ACC112 (cell line): ENCODE measurements around the gene MRGPRX2.

Experiments
- H2AFZ ChIP-seq: fragments of 200-600 bp; sonication (generic); one replicate; pipeline ENCODE4 v1.6.0; 2017; ENCODE audit warnings: antibody characterized with exemption, low read length; ENCODE audit not compliant: unreplicated experiment
- H3K27ac ChIP-seq: fragments of 200-600 bp; sonication (generic); 2 replicates; pipeline ENCODE4 v1.5.1; 2014; ENCODE audit warnings: low read depth, mild to moderate bottlenecking, antibody characterized with exemption, low read length, moderate library complexity
- H3K27me3 ChIP-seq: fragments of 200-600 bp; sonication (generic); 2 replicates; pipeline ENCODE4 v1.6.1; 2014; ENCODE audit warnings: mild to moderate bottlenecking, antibody characterized with exemption, low read length, moderate library complexity, mixed read lengths; ENCODE audit not compliant: insufficient read depth
- H3K36me3 ChIP-seq: fragments of 200-600 bp; sonication (generic); 2 replicates; pipeline ENCODE4 v1.6.1; 2016; ENCODE audit warnings: mild to moderate bottlenecking, antibody characterized with exemption, low read length, moderate library complexity, mixed read lengths; ENCODE audit not compliant: insufficient read depth
- H3K4me1 ChIP-seq: fragments of 200-600 bp; sonication (generic); one replicate; pipeline ENCODE4 v1.6.1; 2016; ENCODE audit warnings: low read length, mixed read lengths; ENCODE audit not compliant: insufficient read depth, unreplicated experiment, control insufficient read depth
- H3K4me3 ChIP-seq: fragments of 200-600 bp; sonication (generic); 2 replicates; pipeline ENCODE4 v1.5.1; 2014; ENCODE audit warnings: mild to moderate bottlenecking, low read depth, low read length
- H3K79me2 ChIP-seq: fragments of 200-600 bp; sonication (generic); one replicate; pipeline ENCODE4 v1.6.0; 2016; ENCODE audit warnings: low read length; ENCODE audit not compliant: control insufficient read depth, unreplicated experiment, insufficient read depth

Gene MRGPRX2

DNA sequence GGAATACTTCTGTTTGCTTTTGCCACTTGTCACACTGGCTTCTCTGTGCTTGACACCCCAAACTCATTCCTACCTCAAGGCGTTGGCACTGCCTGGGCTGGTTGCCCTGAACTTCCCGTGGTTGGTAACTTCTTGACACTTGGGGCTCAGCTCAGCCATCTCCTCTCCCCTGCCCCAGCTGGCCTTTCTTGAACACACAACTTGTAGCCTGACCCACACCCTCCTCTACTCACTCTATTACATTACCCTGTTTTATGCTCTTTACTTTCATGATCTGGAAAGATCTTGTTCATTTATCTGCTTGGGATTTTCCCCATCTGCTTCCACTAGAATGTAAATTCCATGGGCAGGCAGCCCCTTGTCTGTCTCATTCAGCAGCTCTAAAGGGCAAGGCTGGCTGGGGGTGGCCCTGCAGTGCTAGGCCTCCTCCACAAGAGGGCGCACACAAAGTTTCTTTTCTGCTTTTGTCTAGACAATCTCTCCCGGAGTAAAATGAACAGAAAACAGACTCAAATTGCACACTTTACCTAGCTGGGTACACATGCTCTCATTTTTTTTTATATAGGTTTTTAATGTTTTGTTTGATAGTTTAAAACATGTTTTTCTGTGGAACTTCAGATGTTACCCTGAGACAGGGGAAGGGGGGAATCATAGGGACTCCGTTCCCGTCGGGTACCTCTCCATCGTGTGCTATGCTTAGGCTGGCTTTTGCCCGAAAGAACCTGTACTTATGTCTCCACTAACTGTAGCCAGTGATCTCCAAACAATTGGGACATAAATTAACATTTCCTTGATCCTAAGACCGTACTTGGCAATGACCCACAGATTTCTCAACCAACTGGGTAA is 16.4 kb upstream of the MRGPRX2 start:
- no peaks in the 10 kb centered on the region for H3K36me3 ChIP-seq
- H3K4me3 ChIP-seq, result no peak overlapping the region
- no peaks in the 10 kb centered on the region for H3K79me2 ChIP-seq
- H3K27me3 ChIP-seq, result no peaks in the 10 kb centered on the region
- H3K27ac ChIP-seq, result no peak overlapping the region
- H3K4me1 ChIP-seq, result peaks cover 17% of the 10 kb centered on the region
- no peak overlapping the region for H2AFZ ChIP-seq

GRCh38 chr11:19075636-19076035 is 15.1 kb upstream of the MRGPRX2 start:
- Histone ChIP-seq H3K79me2 (no peaks in the 10 kb centered on the region), H3K36me3 (no peaks in the 10 kb centered on the region), H3K4me1 (peaks cover 17% of the 10 kb centered on the region), H2AFZ (no peak overlapping the region), H3K4me3 (no peak overlapping the region), H3K27ac (no peak overlapping the region), H3K27me3 (peaks cover 3% of the 10 kb centered on the region)

- no peak overlapping the region for H3K4me3 ChIP-seq
- H3K4me1 ChIP-seq, result no peaks in the 10 kb centered on the region
- no peak overlapping the region for H3K27ac ChIP-seq
- peaks cover 22% of the 10 kb centered on the region for H3K27me3 ChIP-seq
- no peak overlapping the region for H2AFZ ChIP-seq
- no peaks in the 10 kb centered on the region for H3K79me2 ChIP-seq
- H3K36me3 ChIP-seq, result no peaks in the 10 kb centered on the region
These were observed 13.2 kb upstream of the MRGPRX2 start for GRCh38 chr11:19073454-19074415.

GRCh38 chr11:19072464-19072863 is 11.9 kb upstream of the MRGPRX2 start:
- Histone ChIP-seq H3K4me1 (no peaks in the 10 kb centered on the region), H3K27ac (no peak overlapping the region), H3K36me3 (no peaks in the 10 kb centered on the region), H2AFZ (no peak overlapping the region), H3K4me3 (no peak overlapping the region), H3K27me3 (peaks cover 35% of the 10 kb centered on the region), H3K79me2 (no peaks in the 10 kb centered on the region)

DNA sequence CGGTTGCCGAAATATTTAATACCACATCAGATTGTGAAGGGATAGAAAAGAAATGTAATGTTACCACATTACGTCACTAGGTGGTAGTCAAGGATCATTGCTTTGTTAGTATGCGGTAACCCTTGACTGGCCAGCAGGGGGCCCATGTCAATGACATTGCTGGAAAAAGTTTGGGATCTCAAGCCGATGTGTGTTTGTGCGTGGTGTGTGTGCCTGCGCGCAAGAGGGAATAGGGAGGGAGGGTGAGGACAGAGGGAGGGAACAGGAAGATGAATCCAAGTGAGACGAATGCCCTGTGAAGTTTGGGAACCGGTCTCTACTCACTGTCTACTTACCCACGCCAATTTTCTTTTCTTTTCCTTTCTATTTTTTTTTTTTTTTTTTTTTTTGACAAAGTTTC is 10.7 kb upstream of the MRGPRX2 start:
- no peak overlapping the region for H2AFZ ChIP-seq
- H3K4me3 ChIP-seq, result peak overlapping the region; percentile 35; the same call in 1 of the 2 replicates
- no peaks in the 10 kb centered on the region for H3K79me2 ChIP-seq
- H3K4me1 ChIP-seq, result no peaks in the 10 kb centered on the region
- no peak overlapping the region for H3K27ac ChIP-seq
- no peaks in the 10 kb centered on the region for H3K36me3 ChIP-seq
- H3K27me3 ChIP-seq, result peaks cover 47% of the 10 kb centered on the region

- no peak overlapping the region for H2AFZ ChIP-seq
- no peak overlapping the region for H3K4me3 ChIP-seq
- H3K4me1 ChIP-seq, result no peaks in the 10 kb centered on the region
- no peak overlapping the region for H3K27ac ChIP-seq
- H3K27me3 ChIP-seq, result peaks cover 84% of the 10 kb centered on the region
- no peaks in the 10 kb centered on the region for H3K36me3 ChIP-seq
- H3K79me2 ChIP-seq, result no peaks in the 10 kb centered on the region
These were observed 684 bp downstream of the MRGPRX2 start for GRCh38 chr11:19059833-19060232.

DNA sequence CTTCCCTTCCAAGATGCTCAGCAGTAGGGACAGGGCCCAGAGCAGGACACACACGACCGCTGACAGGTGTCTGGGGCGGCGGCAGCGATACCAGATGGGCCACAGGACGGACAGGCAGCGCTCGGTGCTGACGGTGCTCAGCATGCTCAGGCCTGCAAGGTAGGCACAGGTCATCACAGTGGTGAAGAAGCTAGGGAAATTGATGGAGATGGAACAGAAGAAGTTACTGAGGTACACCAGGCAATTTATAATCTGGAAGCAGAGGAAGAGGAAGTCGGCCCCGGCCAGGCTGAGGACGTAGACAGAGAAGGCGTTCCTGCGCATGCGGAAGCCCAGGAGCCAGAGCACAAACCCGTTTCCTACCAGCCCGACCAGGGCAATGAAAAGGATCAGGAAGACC is 4.6 kb downstream of the MRGPRX2 start:
- Histone ChIP-seq H3K27ac (no peak overlapping the region), H3K79me2 (no peaks in the 10 kb centered on the region), H3K27me3 (peaks cover 86% of the 10 kb centered on the region), H2AFZ (no peak overlapping the region), H3K4me1 (no peaks in the 10 kb centered on the region), H3K36me3 (no peaks in the 10 kb centered on the region), H3K4me3 (no peak overlapping the region)

DNA sequence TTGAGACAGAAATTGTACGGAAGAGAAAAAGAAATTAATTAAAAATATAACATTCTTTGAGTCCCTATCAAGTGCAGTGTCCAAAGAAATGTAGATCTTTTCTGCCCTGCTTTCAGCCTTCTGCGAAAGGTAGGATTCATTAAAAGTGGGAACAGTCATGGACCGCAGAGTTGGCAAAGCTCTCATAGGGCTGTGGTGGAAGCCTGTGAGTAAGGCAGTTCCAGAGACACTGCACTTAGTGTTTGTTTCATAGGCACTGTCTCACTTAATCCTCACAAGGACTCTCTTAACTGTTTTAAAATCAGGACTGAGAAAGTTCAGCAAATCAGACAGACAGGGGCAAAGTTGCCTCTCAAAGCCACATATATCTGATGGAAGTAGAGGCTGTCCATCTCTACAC is 5.5 kb downstream of the MRGPRX2 start:
- Histone ChIP-seq H3K27ac (no peak overlapping the region), H3K79me2 (no peaks in the 10 kb centered on the region), H2AFZ (no peak overlapping the region), H3K4me3 (no peak overlapping the region), H3K27me3 (peaks cover 85% of the 10 kb centered on the region), H3K36me3 (no peaks in the 10 kb centered on the region), H3K4me1 (no peaks in the 10 kb centered on the region)

- Histone ChIP-seq H3K36me3 (no peaks in the 10 kb centered on the region), H3K4me3 (no peak overlapping the region), H3K4me1 (no peaks in the 10 kb centered on the region), H3K27ac (no peak overlapping the region), H3K27me3 (peaks cover 83% of the 10 kb centered on the region), H2AFZ (no peak overlapping the region), H3K79me2 (no peaks in the 10 kb centered on the region)
These were observed 6.6 kb downstream of the MRGPRX2 start for GRCh38 chr11:19053909-19054308.

DNA sequence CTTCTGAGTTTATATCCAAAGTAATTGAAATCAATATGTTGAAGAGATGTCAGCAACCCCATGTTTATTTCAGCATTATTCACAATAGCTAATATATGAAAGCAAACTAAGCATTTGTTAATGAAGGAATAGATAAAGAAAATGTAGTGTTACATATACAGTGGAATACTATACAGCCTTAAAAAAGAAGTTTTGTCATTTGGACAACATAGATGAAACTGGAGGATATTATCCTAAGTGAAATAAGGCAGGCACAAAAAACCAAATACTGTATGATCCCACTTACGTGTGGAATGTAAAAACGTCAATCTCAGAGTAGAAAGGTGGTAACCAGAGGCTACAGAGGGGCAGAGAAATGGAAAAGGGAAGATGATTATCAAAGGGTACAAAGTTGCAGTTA is 10.2 kb downstream of the MRGPRX2 start:
- no peaks in the 10 kb centered on the region for H3K4me1 ChIP-seq
- H3K4me3 ChIP-seq, result no peak overlapping the region
- no peak overlapping the region for H2AFZ ChIP-seq
- H3K79me2 ChIP-seq, result no peaks in the 10 kb centered on the region
- H3K27ac ChIP-seq, result no peak overlapping the region
- H3K27me3 ChIP-seq, result peaks cover 80% of the 10 kb centered on the region
- H3K36me3 ChIP-seq, result no peaks in the 10 kb centered on the region
